WI38 (cell line): ENCODE data around the gene KYAT1.

Source experiments
- H3K4me3 ChIP-seq: 2 replicates; pipeline ENCODE4 v1.5.1; 2011; ENCODE audit warnings: low read depth, mild to moderate bottlenecking, control low read depth, low read length
- TF ChIP-seq, protein P1 (sequence below): IDR thresholded peaks from 2 replicates; pipeline ENCODE4 v1.5.1; 2012; ENCODE audit warnings: low read depth, mild to moderate bottlenecking, control low read depth, low read length

Gene KYAT1

GRCh38 chr9:128899566-128900322 is 18.0 kb upstream of the KYAT1 start:
- H3K4me3 ChIP-seq: no peak overlapping the region
- TF ChIP-seq, protein P1, sequence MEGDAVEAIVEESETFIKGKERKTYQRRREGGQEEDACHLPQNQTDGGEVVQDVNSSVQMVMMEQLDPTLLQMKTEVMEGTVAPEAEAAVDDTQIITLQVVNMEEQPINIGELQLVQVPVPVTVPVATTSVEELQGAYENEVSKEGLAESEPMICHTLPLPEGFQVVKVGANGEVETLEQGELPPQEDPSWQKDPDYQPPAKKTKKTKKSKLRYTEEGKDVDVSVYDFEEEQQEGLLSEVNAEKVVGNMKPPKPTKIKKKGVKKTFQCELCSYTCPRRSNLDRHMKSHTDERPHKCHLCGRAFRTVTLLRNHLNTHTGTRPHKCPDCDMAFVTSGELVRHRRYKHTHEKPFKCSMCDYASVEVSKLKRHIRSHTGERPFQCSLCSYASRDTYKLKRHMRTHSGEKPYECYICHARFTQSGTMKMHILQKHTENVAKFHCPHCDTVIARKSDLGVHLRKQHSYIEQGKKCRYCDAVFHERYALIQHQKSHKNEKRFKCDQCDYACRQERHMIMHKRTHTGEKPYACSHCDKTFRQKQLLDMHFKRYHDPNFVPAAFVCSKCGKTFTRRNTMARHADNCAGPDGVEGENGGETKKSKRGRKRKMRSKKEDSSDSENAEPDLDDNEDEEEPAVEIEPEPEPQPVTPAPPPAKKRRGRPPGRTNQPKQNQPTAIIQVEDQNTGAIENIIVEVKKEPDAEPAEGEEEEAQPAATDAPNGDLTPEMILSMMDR: no peak

DNA sequence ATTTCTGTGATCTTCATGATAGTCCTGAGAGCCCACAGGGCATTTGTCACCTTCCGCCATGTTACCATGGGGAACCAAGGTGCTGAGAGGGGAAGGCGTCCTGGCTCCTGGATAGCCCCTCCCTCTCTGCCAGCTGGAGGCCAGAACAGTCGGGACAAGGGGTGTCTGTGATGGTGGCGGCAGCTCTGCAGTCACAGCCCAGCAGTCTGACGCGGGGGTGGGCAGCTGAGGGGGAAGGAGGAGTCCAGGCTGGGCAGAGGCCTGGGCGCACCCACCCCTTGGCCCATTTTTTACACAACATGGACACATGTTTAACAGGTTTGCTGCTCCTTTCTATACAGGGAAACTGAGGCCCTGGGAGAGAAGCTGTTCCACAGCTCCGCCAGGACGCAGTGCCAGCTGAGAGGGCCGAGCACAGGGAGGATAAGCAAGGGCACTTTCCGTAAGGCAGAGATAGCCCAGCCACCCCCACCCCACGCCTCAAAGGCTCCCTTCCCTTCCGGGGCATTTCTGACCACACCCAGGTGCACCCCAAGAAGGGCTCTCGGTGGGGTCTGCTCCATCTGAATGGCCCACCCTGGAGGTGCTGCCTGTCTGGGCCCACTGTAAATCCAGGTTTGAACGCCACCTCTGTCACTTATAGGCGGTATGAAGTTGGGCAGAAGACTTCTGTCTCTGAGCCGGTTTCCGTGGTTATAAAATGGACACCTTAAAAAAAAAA is 17.3 kb upstream of the KYAT1 start:
- H3K4me3 ChIP-seq: no peak overlapping the region
- TF ChIP-seq, protein P1: no peak

GRCh38 chr9:128898382-128898781 is 16.6 kb upstream of the KYAT1 start:
- no peak overlapping the region for H3K4me3 ChIP-seq
- TF ChIP-seq, protein P1: no peak

DNA sequence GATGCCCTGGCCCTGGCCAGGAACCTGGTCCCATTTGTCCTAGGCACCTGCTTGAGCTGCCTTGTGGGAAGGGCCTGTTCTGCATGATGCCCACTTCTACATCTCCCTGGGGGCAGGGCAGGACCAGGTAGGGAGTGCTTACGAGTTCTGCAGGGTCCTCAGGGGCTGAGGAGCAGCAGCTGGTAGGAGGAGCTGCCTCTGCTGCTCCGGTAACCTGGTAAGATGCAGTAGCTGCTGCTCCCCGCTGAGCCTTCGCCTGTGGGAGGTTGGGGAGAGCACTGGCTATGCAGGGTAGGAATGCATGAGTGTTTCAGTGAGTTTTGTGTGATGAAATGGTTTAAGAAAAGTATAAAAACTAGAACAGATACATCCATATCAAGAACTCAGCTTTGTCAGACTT is 13.8 kb upstream of the KYAT1 start:
- no peak overlapping the region for H3K4me3 ChIP-seq

DNA sequence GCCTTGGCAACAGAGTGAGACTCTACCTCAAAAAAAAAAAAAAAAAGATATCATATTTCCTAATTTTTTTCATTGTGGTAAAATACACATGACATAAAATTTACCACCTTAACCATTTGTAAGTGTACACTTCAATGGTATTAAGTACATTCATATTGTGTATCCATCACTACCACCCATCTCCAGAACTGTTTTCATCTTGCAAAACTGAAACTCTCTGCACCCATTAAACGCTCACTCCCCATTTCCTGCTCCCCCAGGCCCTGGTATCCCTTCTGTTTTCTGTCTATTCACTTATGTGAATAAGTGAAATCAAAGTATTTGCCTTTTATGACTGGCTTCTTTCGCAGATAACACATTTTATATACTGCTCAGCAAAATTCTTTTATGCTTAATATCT is 13.0 kb upstream of the KYAT1 start:
- H3K4me3 ChIP-seq: no peak overlapping the region
- TF ChIP-seq, protein P1: no peak

More for the DNA sequence above, 13.8 kb upstream of the KYAT1 start:
- TF ChIP-seq, protein P1: no peak

GRCh38 chr9:128893354-128893753 is 11.6 kb upstream of the KYAT1 start:
- no peak overlapping the region for H3K4me3 ChIP-seq
- TF ChIP-seq, protein P1: no peak
